H1 (cell line): Measurements from ENCODE around the gene RAB1A. TPM values are rescaled to one million over a fixed set of nuclear protein-coding genes. Genes with fewer than 3 reads are reported as not detected.

Source experiments
- CTCF ChIA-PET: fragments of 300-600 bp; sonication (Branson Sonifier 250); formaldehyde crosslinking; loops from one replicate; lab custom pipeline; 2021; ENCODE audit not compliant: partially characterized antibody; lab: Charles Lee
- POLR2A ChIA-PET: fragments of 300-600 bp; sonication (Branson Sonifier 250); formaldehyde crosslinking; loops from one replicate; lab custom pipeline; 2021; ENCODE audit warnings: inconsistent platforms; ENCODE audit not compliant: partially characterized antibody; lab: Charles Lee
- DNase-seq, 2 experiments: peaks; one replicate each; pipeline versions ENCODE4 v3.0.0 to v3.0.0-alpha.2; 2010 to 2022; ENCODE audit warnings: low spot score in 2 of 2, low read depth in 1 of 2, mixed read lengths in 1 of 2
- FAIRE-seq: peaks from 2 replicates; lab custom pipeline; 2011; peaks lifted over from hg19 to GRCh38; lab: Jason Lieb, UNC
- H2AFZ ChIP-seq: 2 replicates; pipeline ENCODE4 v1.8.1; 2012; ENCODE audit warnings: low read length, inconsistent platforms
- H2AK5ac ChIP-seq: 2 replicates; pipeline ENCODE4 v1.6.1; 2013; ENCODE audit warnings: low read depth, low read length
- H2BK120ac ChIP-seq: replicated peaks from 2 replicates; pipeline ENCODE3; 2013; ENCODE audit warnings: low read depth, low read length, inconsistent platforms
- H2BK12ac ChIP-seq: 2 replicates; pipeline ENCODE4 v1.6.1; 2013; ENCODE audit warnings: low read depth, low read length
- H2BK15ac ChIP-seq: 2 replicates; pipeline ENCODE4 v1.6.1; 2013; ENCODE audit warnings: low read length
- H2BK20ac ChIP-seq: 2 replicates; pipeline ENCODE4 v1.6.1; 2013; ENCODE audit warnings: low read length
- H2BK5ac ChIP-seq: 2 replicates; pipeline ENCODE4 v1.6.1; 2013; ENCODE audit warnings: low read depth, low read length
- H3K14ac ChIP-seq: 2 replicates; pipeline ENCODE4 v1.6.1; 2013; ENCODE audit warnings: inconsistent platforms; ENCODE audit not compliant: insufficient read length
- H3K18ac ChIP-seq: 2 replicates; pipeline ENCODE4 v1.6.1; 2013; ENCODE audit warnings: low read length; ENCODE audit errors: extremely low read depth
- H3K23ac ChIP-seq: 2 replicates; pipeline ENCODE4 v1.6.1; 2013; ENCODE audit warnings: inconsistent platforms; ENCODE audit not compliant: insufficient read length
- H3K23me2 ChIP-seq: 2 replicates; pipeline ENCODE4 v1.6.1; 2013; ENCODE audit warnings: low read depth, low read length
- H3K27ac ChIP-seq: 2 replicates; pipeline ENCODE4 v1.6.1; 2011; ENCODE audit warnings: low read depth, low read length, inconsistent platforms
- H3K27me3 ChIP-seq, 4 experiments: replicated peaks in 1 of 4; 1 replicate in 1 of 4; 2 replicates in 3 of 4; pipeline versions ENCODE4 v1.6.1 to v1.8.1; 2011 to 2013; ENCODE audit warnings: low read length in 3 of 4, mild to moderate bottlenecking in 3 of 4, inconsistent platforms in 2 of 4, mixed read lengths in 2 of 4, moderate library complexity in 1 of 4; ENCODE audit not compliant: control insufficient read depth in 3 of 4, insufficient read depth in 3 of 4; ENCODE audit errors: extremely low read depth in 1 of 4
- H3K36me3 ChIP-seq, 4 experiments: 2 replicates each; pipeline versions ENCODE4 v1.6.1 to v1.8.1; 2011 to 2013; ENCODE audit warnings: mild to moderate bottlenecking in 4 of 4, low read length in 3 of 4, moderate library complexity in 2 of 4, control low read depth in 1 of 4, inconsistent platforms in 1 of 4; ENCODE audit not compliant: insufficient read depth in 4 of 4, control insufficient read depth in 2 of 4
- H3K4ac ChIP-seq: replicated peaks from 2 replicates; pipeline ENCODE3; 2013; ENCODE audit warnings: low read length, low read depth, mixed read lengths, inconsistent platforms; ENCODE audit not compliant: insufficient read length
- H3K4me1 ChIP-seq, 4 experiments: replicated peaks in 1 of 4; 1 replicate in 1 of 4; 2 replicates in 3 of 4; pipeline versions ENCODE4 v1.6.1 to v1.8.1; 2011 to 2013; ENCODE audit warnings: low read length in 3 of 4, inconsistent platforms in 2 of 4, mixed read lengths in 1 of 4; ENCODE audit not compliant: insufficient read depth in 4 of 4, control insufficient read depth in 3 of 4
- H3K4me2 ChIP-seq, 2 experiments: 2 replicates each; pipeline versions ENCODE4 v1.6.1 to v1.8.1; 2011 to 2013; ENCODE audit warnings: low read depth in 2 of 2, low read length in 2 of 2, control low read depth in 1 of 2, inconsistent platforms in 1 of 2, mild to moderate bottlenecking in 1 of 2; ENCODE audit not compliant: insufficient read depth in 1 of 2
- H3K4me3 ChIP-seq, 4 experiments: fragments of 200-600, 300-600 bp in 1 of 4; sonication (generic), shearing (Covaris generic), sonication (Bioruptor Twin) in 1 of 4; 2 replicates each; pipeline versions ENCODE4 v1.5.1 to v1.8.1; 2011 to 2016; ENCODE audit warnings: low read length in 4 of 4, low read depth in 3 of 4, control low read depth in 2 of 4, inconsistent platforms in 2 of 4, mild to moderate bottlenecking in 2 of 4, mixed read lengths in 1 of 4, moderate library complexity in 1 of 4; ENCODE audit not compliant: insufficient read depth in 2 of 4; ENCODE audit errors: extremely low read depth in 1 of 4
- H3K56ac ChIP-seq: replicated peaks from 2 replicates; pipeline ENCODE3; 2013; ENCODE audit warnings: low read depth, mild to moderate bottlenecking, mixed read lengths, low read length, inconsistent platforms; ENCODE audit not compliant: insufficient read length
- H3K79me1 ChIP-seq: 2 replicates; pipeline ENCODE4 v1.6.1; 2013; ENCODE audit warnings: low read depth, low read length, control low read depth
- H3K79me2 ChIP-seq, 2 experiments: 2 replicates each; pipeline versions ENCODE4 v1.6.1 to v1.8.1; 2012 to 2013; ENCODE audit warnings: low read length in 2 of 2, mild to moderate bottlenecking in 2 of 2, inconsistent platforms in 1 of 2; ENCODE audit not compliant: insufficient read depth in 2 of 2, control insufficient read depth in 1 of 2
- H3K9ac ChIP-seq, 4 experiments: replicated peaks in 1 of 4; 1 replicate in 1 of 4; 2 replicates in 3 of 4; pipeline versions ENCODE4 v1.6.1 to v1.8.1; 2011 to 2013; ENCODE audit warnings: low read depth in 3 of 4, low read length in 3 of 4, control low read depth in 2 of 4, mild to moderate bottlenecking in 2 of 4, moderate library complexity in 2 of 4, inconsistent platforms in 1 of 4; ENCODE audit errors: extremely low read depth in 1 of 4
- H3K9me3 ChIP-seq, 2 experiments: 2 replicates each; pipeline versions ENCODE4 v1.6.1 to v1.8.1; 2012 to 2013; ENCODE audit warnings: mild to moderate bottlenecking in 2 of 2, moderate library complexity in 2 of 2, control low read depth in 1 of 2, inconsistent platforms in 1 of 2, low read depth in 1 of 2, low read length in 1 of 2, mixed read lengths in 1 of 2; ENCODE audit not compliant: insufficient read depth in 2 of 2
- H4K20me1 ChIP-seq, 2 experiments: replicated peaks in 1 of 2; 2 replicates each; pipeline versions ENCODE3 to v1.8.1; 2011 to 2013; ENCODE audit warnings: inconsistent platforms in 2 of 2, low read length in 2 of 2, mild to moderate bottlenecking in 1 of 2; ENCODE audit not compliant: insufficient read depth in 2 of 2, control insufficient read depth in 1 of 2
- H4K5ac ChIP-seq: 2 replicates; pipeline ENCODE4 v1.6.1; 2013; ENCODE audit warnings: low read length, low read depth, mixed read lengths, inconsistent platforms; ENCODE audit not compliant: insufficient read length
- H4K8ac ChIP-seq: 2 replicates; pipeline ENCODE4 v1.8.0; 2013; ENCODE audit warnings: mild to moderate bottlenecking, moderate library complexity, low read length, inconsistent platforms; ENCODE audit not compliant: insufficient read depth; ENCODE audit errors: extremely low read depth
- H4K91ac ChIP-seq: replicated peaks from 2 replicates; pipeline ENCODE3; 2013; ENCODE audit warnings: low read length, mixed read lengths, inconsistent platforms; ENCODE audit not compliant: insufficient read length
- CTCF ChIP-seq, 3 experiments: IDR thresholded peaks; 1 replicate in 2 of 3; 2 replicates in 1 of 3; pipeline versions ENCODE4 v1.5.1 to v1.6.1; 2011; ENCODE audit warnings: low read length in 3 of 3, mild to moderate bottlenecking in 3 of 3, inconsistent platforms in 2 of 3, low read depth in 1 of 3, moderate library complexity in 1 of 3; ENCODE audit not compliant: insufficient read depth in 1 of 3; ENCODE audit errors: control extremely low read depth in 1 of 3
- EZH2 ChIP-seq: fragments of 200-600 bp; sonication (generic); IDR thresholded peaks from 2 replicates; pipeline ENCODE4 v1.7.1; 2012; ENCODE audit warnings: low read depth, mild to moderate bottlenecking, moderate library complexity, low read length, inconsistent platforms; ENCODE audit not compliant: severe bottlenecking
- FOSL1 ChIP-seq: IDR thresholded peaks from 2 replicates; pipeline ENCODE4 v1.6.1; 2011; ENCODE audit warnings: mild to moderate bottlenecking, low read depth, low read length, moderate library complexity; ENCODE audit not compliant: insufficient read depth
- GABPA ChIP-seq: IDR thresholded peaks from 2 replicates; pipeline ENCODE4 v1.6.1; 2011; ENCODE audit warnings: mild to moderate bottlenecking, low read length, moderate library complexity, borderline replicate concordance; ENCODE audit not compliant: insufficient read depth
- KDM5A ChIP-seq: fragments of 200-600 bp; IDR thresholded peaks from 2 replicates; pipeline ENCODE4 v1.7.1; 2012; ENCODE audit warnings: mild to moderate bottlenecking, low read length, inconsistent platforms, mixed read lengths
- SIN3A ChIP-seq, 2 experiments: IDR thresholded peaks in 1 of 2; conservative IDR thresholded peaks in 1 of 2; 2 replicates each; pipeline ENCODE4 v1.6.1; 2011 to 2012; ENCODE audit warnings: low read length in 2 of 2, improper control_type of control experiment in 1 of 2, low read depth in 1 of 2, mild to moderate bottlenecking in 1 of 2
- WGBS, 2 experiments: shearing (Covaris generic) in 1 of 2; methylation state at CpG; one replicate each; pipeline versions ENCODE4 v1.1.6 to v1.1.7; 2013 to 2015; ENCODE audit warnings: low lambda C conversion rate in 2 of 2, mixed read lengths in 2 of 2, inconsistent platforms in 1 of 2, low coverage in 1 of 2, missing lambda C conversion rate in 1 of 2; ENCODE audit not compliant: insufficient replicate concordance in 2 of 2, insufficient coverage in 1 of 2, insufficient read length in 1 of 2; ENCODE audit errors: extremely low coverage in 1 of 2, missing lambda C conversion rate in 1 of 2; 5-methylcytosine and 5-hydroxymethylcytosine counted together
- polyA plus RNA-seq, 7 experiments: library from polyadenylated mRNA; depleted of rRNA in 3 of 7; stranded (reverse) in 5 of 7; unstranded in 2 of 7; fragments of >200 nt in 5 of 7; fragments of 200-250 nt in 2 of 7; gene quantifications; 1 replicate in 5 of 7; 2 replicates in 1 of 7; 4 replicates in 1 of 7; pipeline versions ENCODE4 v1.2.1 to v1.2.3, GENCODE V29; 2011 to 2013; ENCODE audit warnings: missing spikeins in 2 of 7, mixed read lengths in 2 of 7
- total RNA-seq: library from RNA; stranded (reverse); fragmentation: NEBNext Ultra II Directional; extraction: Animal tissue kit (Norgen Biotek cat#: 25700); gene quantifications from 2 replicates; pipeline ENCODE4 v1.2.1, GENCODE V29; 2021
- TF ChIP-seq, protein P1 (sequence below): IDR thresholded peaks from 2 replicates; pipeline ENCODE4 v1.6.1; 2012; ENCODE audit warnings: low read length, inconsistent platforms

RAB1A gene
- total and polyA plus RNA-seq, 2 of the 8 experiments (the other 6 are each of a cell fraction or from before 2014, with no cell fraction given), result 77.9 to 120 TPM

DNA sequence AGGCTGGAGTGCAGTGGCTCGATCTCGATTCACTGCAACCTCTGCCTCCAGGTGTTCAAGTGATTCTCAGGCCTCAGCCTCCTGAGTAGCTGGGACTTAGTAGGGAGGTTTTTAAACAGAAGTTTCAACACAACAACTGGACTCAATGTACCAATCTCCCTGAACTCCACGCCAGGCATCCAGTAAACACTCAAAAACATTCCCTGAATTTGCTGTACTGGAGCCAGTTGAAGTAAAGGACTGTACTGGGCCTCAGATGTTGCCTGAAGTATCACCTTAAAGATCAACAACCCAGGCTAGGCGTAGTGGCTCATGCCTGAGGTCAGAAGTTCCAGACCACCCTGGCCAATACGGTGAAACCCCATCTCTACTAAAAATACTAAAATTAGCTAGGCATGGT lies 22.4 kb downstream of the RAB1A start:
- Histone ChIP-seq H3K9me3 (no peaks in the 10 kb centered on the region), H4K91ac (no peak overlapping the region), H3K23ac (no peak overlapping the region), H3K4ac (no peak overlapping the region), H3K4me2 (no peak overlapping the region), H3K14ac (no peak overlapping the region), H3K79me1 (no peaks in the 10 kb centered on the region; the same call in none of the 2 replicates), H4K5ac (no peak overlapping the region), H4K20me1 (peaks cover 3 to 5% of the 10 kb centered on the region in 2 experiments), H3K27me3 (no peaks in the 10 kb centered on the region), H2BK120ac (no peak overlapping the region), H3K23me2 (no peaks in the 10 kb centered on the region), H4K8ac (no peak overlapping the region), H3K18ac (no peak overlapping the region), H3K4me1 (no peaks in the 10 kb centered on the region), H2BK12ac (no peak overlapping the region), H2BK20ac (no peak overlapping the region)
- FAIRE-seq, result no peak
- ChIA-PET CTCF (interaction anchor here (1.8 kb wide), 1 partner anchor 62 kb away, joined by 5 read pairs; no protein-coding TSS in a partner anchor), POLR2A (interaction anchor here (0.7 kb wide), 1 partner anchor 29 kb away, joined by 3 read pairs; no protein-coding TSS in a partner anchor)
- TF ChIP-seq FOSL1 (no peak), EZH2 (no peak), SIN3A (conservative IDR thresholded peaks at IDR 0.05 in 1 of 2, IDR thresholded peaks at IDR 0.05 in 1 of 2; ENCODE audit: low read depth in 1 of 2, low read length in 2 of 2) (no peak), GABPA (no peak), KDM5A (no peak), CTCF (IDR thresholded peaks at IDR 0.05; ENCODE audit: control extremely low read depth in 1 of 3, insufficient read depth in 1 of 3, low read depth in 1 of 3, low read length in 3 of 3) (no peak)
- TF ChIP-seq, protein P1, sequence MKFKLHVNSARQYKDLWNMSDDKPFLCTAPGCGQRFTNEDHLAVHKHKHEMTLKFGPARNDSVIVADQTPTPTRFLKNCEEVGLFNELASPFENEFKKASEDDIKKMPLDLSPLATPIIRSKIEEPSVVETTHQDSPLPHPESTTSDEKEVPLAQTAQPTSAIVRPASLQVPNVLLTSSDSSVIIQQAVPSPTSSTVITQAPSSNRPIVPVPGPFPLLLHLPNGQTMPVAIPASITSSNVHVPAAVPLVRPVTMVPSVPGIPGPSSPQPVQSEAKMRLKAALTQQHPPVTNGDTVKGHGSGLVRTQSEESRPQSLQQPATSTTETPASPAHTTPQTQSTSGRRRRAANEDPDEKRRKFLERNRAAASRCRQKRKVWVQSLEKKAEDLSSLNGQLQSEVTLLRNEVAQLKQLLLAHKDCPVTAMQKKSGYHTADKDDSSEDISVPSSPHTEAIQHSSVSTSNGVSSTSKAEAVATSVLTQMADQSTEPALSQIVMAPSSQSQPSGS, result no peak
- TF ChIP-seq, all 59 proteins: peak for 0
- Histone ChIP-seq H2AK5ac (no peak overlapping the region), H3K56ac (no peak overlapping the region), H2BK15ac (no peak overlapping the region), H3K4me3 (no peak overlapping the region), H3K27ac (no peak overlapping the region), H2BK5ac (no peak overlapping the region), H3K36me3 (peaks cover 0 to 8% (median 3%) of the 10 kb centered on the region in 4 experiments; a peak in 2 of 8 replicates), H3K9ac (no peak overlapping the region), H2AFZ (no peak overlapping the region), H3K79me2 (peaks cover 6 to 60% of the 10 kb centered on the region in 2 experiments; a peak in 3 of 4 replicates)
- 94% methylated on average over 5 of the region's 5 CpGs; no CpG with 5 or more reads in 1 of the 2 experiments for WGBS, 2 experiments
- no peak for DNase-seq
